ENCODE results near the gene DMRTA1. TPM values are rescaled to one million over a fixed set of nuclear protein-coding genes. Genes with fewer than 3 reads are reported as not detected.

Gene DMRTA1
- 1.00 and 1.1 TPM in 2 replicates for polyA plus RNA-seq (2013)

GRCh38 chr9:22446589-22446949, at the start of gene DMRTA1:
Gene DMRTA1 (plus strand): TSS chr9:22446824. CDS start chr9:22447066, 242 bp downstream.
- WGBS (ENCODE audit: extremely low coverage, insufficient coverage, insufficient read length), result no CpG with 5 or more reads among the region's 24 CpGs

GRCh38 chr9:22401671-22402070, 45.0 kb upstream of the DMRTA1 start:
- Histone ChIP-seq H3K4me3 (ENCODE audit: low read depth, low read length) (no peak overlapping the region), H2BK5ac (ENCODE audit: low read depth, low read length, poor library complexity) (no peak overlapping the region), H4K12ac (ENCODE audit: low read depth, low read length) (no peak overlapping the region), H2BK12ac (ENCODE audit: low read length) (no peak overlapping the region), H4K91ac (ENCODE audit: low read depth, low read length) (no peak overlapping the region), H3K79me2 (ENCODE audit: control insufficient read depth, insufficient read depth, low read length, poor library complexity) (no peaks in the 10 kb centered on the region), H2AFZ (ENCODE audit: insufficient read depth, low read length, poor library complexity) (no peak overlapping the region), H3K79me1 (ENCODE audit: low read length) (no peaks in the 10 kb centered on the region), H2AK5ac (ENCODE audit: low read length) (no peak overlapping the region), H3K23ac (ENCODE audit: low read length) (no peak overlapping the region), H3K27ac (ENCODE audit: low read depth, low read length) (no peak overlapping the region), H3K4me2 (ENCODE audit: low read length) (no peak overlapping the region), H3K27me3 (ENCODE audit: insufficient read depth, low read length) (no peaks in the 10 kb centered on the region), H2BK120ac (ENCODE audit: insufficient read depth, low read length, poor library complexity) (no peak overlapping the region), H3K9ac (ENCODE audit: low read length) (no peak overlapping the region), H3K18ac (ENCODE audit: low read length) (no peak overlapping the region), H3K9me3 (ENCODE audit: insufficient read depth, low read depth, low read length) (peaks cover 1% of the 10 kb centered on the region), H3K14ac (ENCODE audit: low read length) (no peak overlapping the region), H4K8ac (ENCODE audit: low read depth, low read length) (no peak overlapping the region), H3K4ac (ENCODE audit: low read depth, low read length) (no peak overlapping the region), H3K4me1 (ENCODE audit: control insufficient read depth in 1 of 2, insufficient read depth in 2 of 2, low read length in 2 of 2) (no peaks in the 10 kb centered on the region), H3K36me3 (ENCODE audit: control insufficient read depth in 1 of 2, insufficient read depth in 2 of 2, low read length in 2 of 2) (no peaks in the 10 kb centered on the region)
- DNase-seq, result no peak
- WGBS (ENCODE audit: extremely low coverage, insufficient coverage, insufficient read length), result no CpG with 5 or more reads among the region's 2 CpGs

More at GRCh38 chr9:22446589-22446949, at the start of gene DMRTA1:
- Histone ChIP-seq H2BK12ac (ENCODE audit: low read length) (no peak within 1 kb of the TSS), H3K4me3 (ENCODE audit: low read depth, low read length) (peak within 1 kb of the TSS; percentile 74), H3K79me2 (ENCODE audit: control insufficient read depth, insufficient read depth, low read length, poor library complexity) (peaks cover 3% of the 10 kb centered on the region), H3K9me3 (ENCODE audit: insufficient read depth, low read depth, low read length) (no peaks in the 10 kb centered on the region), H3K4me1 (ENCODE audit: control insufficient read depth in 1 of 2, insufficient read depth in 2 of 2, low read length in 2 of 2) (peaks cover 0 to 4% of the 10 kb centered on the region in 2 experiments), H4K91ac (ENCODE audit: low read depth, low read length) (peak within 1 kb of the TSS; percentile 48), H3K9ac (ENCODE audit: low read length) (peak within 1 kb of the TSS; percentile 64), H3K4ac (ENCODE audit: low read depth, low read length) (no peak within 1 kb of the TSS), H3K36me3 (ENCODE audit: control insufficient read depth in 1 of 2, insufficient read depth in 2 of 2, low read length in 2 of 2) (no peaks in the 10 kb centered on the region), H4K8ac (ENCODE audit: low read depth, low read length) (peak within 1 kb of the TSS; percentile 72), H2BK5ac (ENCODE audit: low read depth, low read length, poor library complexity) (peak within 1 kb of the TSS; percentile 43), H2AFZ (ENCODE audit: insufficient read depth, low read length, poor library complexity) (peak within 1 kb of the TSS; percentile 85), H4K12ac (ENCODE audit: low read depth, low read length) (no peak within 1 kb of the TSS), H3K14ac (ENCODE audit: low read length) (peak within 1 kb of the TSS; percentile 32), H3K27ac (ENCODE audit: low read depth, low read length) (peak within 1 kb of the TSS; percentile 24), H2BK120ac (ENCODE audit: insufficient read depth, low read length, poor library complexity) (no peak within 1 kb of the TSS), H3K18ac (ENCODE audit: low read length) (peak within 1 kb of the TSS; percentile 41), H3K79me1 (ENCODE audit: low read length) (peaks cover 8% of the 10 kb centered on the region), H3K27me3 (ENCODE audit: insufficient read depth, low read length) (no peaks in the 10 kb centered on the region), H2AK5ac (ENCODE audit: low read length) (no peak within 1 kb of the TSS), H3K4me2 (ENCODE audit: low read length) (peak within 1 kb of the TSS; percentile 95), H3K23ac (ENCODE audit: low read length) (no peak within 1 kb of the TSS)
- peak; percentile 22 to 30 for DNase-seq

GRCh38 chr9:22405869-22406659, 40.6 kb upstream of the DMRTA1 start:
- Histone ChIP-seq H3K4ac (ENCODE audit: low read depth, low read length) (no peak overlapping the region), H3K79me2 (ENCODE audit: control insufficient read depth, insufficient read depth, low read length, poor library complexity) (no peaks in the 10 kb centered on the region), H3K14ac (ENCODE audit: low read length) (no peak overlapping the region), H3K27ac (ENCODE audit: low read depth, low read length) (no peak overlapping the region), H3K27me3 (ENCODE audit: insufficient read depth, low read length) (no peaks in the 10 kb centered on the region), H2BK5ac (ENCODE audit: low read depth, low read length, poor library complexity) (no peak overlapping the region), H4K8ac (ENCODE audit: low read depth, low read length) (no peak overlapping the region), H2BK12ac (ENCODE audit: low read length) (no peak overlapping the region), H3K4me1 (ENCODE audit: control insufficient read depth in 1 of 2, insufficient read depth in 2 of 2, low read length in 2 of 2) (no peaks in the 10 kb centered on the region), H3K18ac (ENCODE audit: low read length) (no peak overlapping the region), H3K36me3 (ENCODE audit: control insufficient read depth in 1 of 2, insufficient read depth in 2 of 2, low read length in 2 of 2) (no peaks in the 10 kb centered on the region), H3K9ac (ENCODE audit: low read length) (no peak overlapping the region), H2BK120ac (ENCODE audit: insufficient read depth, low read length, poor library complexity) (no peak overlapping the region), H4K12ac (ENCODE audit: low read depth, low read length) (no peak overlapping the region), H2AFZ (ENCODE audit: insufficient read depth, low read length, poor library complexity) (no peak overlapping the region), H2AK5ac (ENCODE audit: low read length) (no peak overlapping the region), H3K4me2 (ENCODE audit: low read length) (no peak overlapping the region), H3K23ac (ENCODE audit: low read length) (no peak overlapping the region), H3K4me3 (ENCODE audit: low read depth, low read length) (no peak overlapping the region), H3K79me1 (ENCODE audit: low read length) (no peaks in the 10 kb centered on the region), H3K9me3 (ENCODE audit: insufficient read depth, low read depth, low read length) (peaks cover 1% of the 10 kb centered on the region), H4K91ac (ENCODE audit: low read depth, low read length) (no peak overlapping the region)
- no peak for DNase-seq
- no CpG with 5 or more reads among the region's 13 CpGs for WGBS (ENCODE audit: extremely low coverage, insufficient coverage, insufficient read length)

- H2AFZ ChIP-seq (ENCODE audit: insufficient read depth, low read length, poor library complexity), result no peak overlapping the region
- no peak overlapping the region for H3K9ac ChIP-seq (ENCODE audit: low read length)
- H3K79me2 ChIP-seq (ENCODE audit: control insufficient read depth, insufficient read depth, low read length, poor library complexity), result no peaks in the 10 kb centered on the region
- no peaks in the 10 kb centered on the region for H3K9me3 ChIP-seq (ENCODE audit: insufficient read depth, low read depth, low read length)
- H3K4me1 ChIP-seq (ENCODE audit: control insufficient read depth in 1 of 2, insufficient read depth in 2 of 2, low read length in 2 of 2), result no peaks in the 10 kb centered on the region
- H2BK5ac ChIP-seq (ENCODE audit: low read depth, low read length, poor library complexity), result no peak overlapping the region
- H3K4ac ChIP-seq (ENCODE audit: low read depth, low read length), result no peak overlapping the region
- no peak overlapping the region for H4K91ac ChIP-seq (ENCODE audit: low read depth, low read length)
- H4K8ac ChIP-seq (ENCODE audit: low read depth, low read length), result no peak overlapping the region
- no peak overlapping the region for H4K12ac ChIP-seq (ENCODE audit: low read depth, low read length)
- no CpG with 5 or more reads among the region's 1 CpG for WGBS (ENCODE audit: extremely low coverage, insufficient coverage, insufficient read length)
- no peak overlapping the region for H3K27ac ChIP-seq (ENCODE audit: low read depth, low read length)
- no peak overlapping the region for H2BK120ac ChIP-seq (ENCODE audit: insufficient read depth, low read length, poor library complexity)
- no peak for DNase-seq
- no peaks in the 10 kb centered on the region for H3K79me1 ChIP-seq (ENCODE audit: low read length)
- H3K4me3 ChIP-seq (ENCODE audit: low read depth, low read length), result no peak overlapping the region
- no peak overlapping the region for H3K23ac ChIP-seq (ENCODE audit: low read length)
- no peak overlapping the region for H3K4me2 ChIP-seq (ENCODE audit: low read length)
- H3K18ac ChIP-seq (ENCODE audit: low read length), result no peak overlapping the region
- no peak overlapping the region for H3K14ac ChIP-seq (ENCODE audit: low read length)
- H3K27me3 ChIP-seq (ENCODE audit: insufficient read depth, low read length), result no peaks in the 10 kb centered on the region
- no peaks in the 10 kb centered on the region for H3K36me3 ChIP-seq (ENCODE audit: control insufficient read depth in 1 of 2, insufficient read depth in 2 of 2, low read length in 2 of 2)
- no peak overlapping the region for H2BK12ac ChIP-seq (ENCODE audit: low read length)
- H2AK5ac ChIP-seq (ENCODE audit: low read length), result no peak overlapping the region
Measured at GRCh38 chr9:22413884-22414283, 32.7 kb upstream of the DMRTA1 start.

Measured in trophoblast cell (in vitro differentiated cells and primary cell).